Osteoblast (primary cell): ENCODE data around the gene LCN9. TPM values are rescaled to one million over a fixed set of nuclear protein-coding genes. Genes with fewer than 3 reads are reported as not detected.

ENCODE experiments used
- DNase-seq: peaks from one replicate; pipeline ENCODE4 v3.0.0; 2011; ENCODE audit warnings: low spot score, mixed read lengths; ENCODE audit not compliant: insufficient read length; ENCODE audit errors: missing footprints
- H2AFZ ChIP-seq: 2 replicates; pipeline ENCODE4 v1.6.0; 2011; ENCODE audit warnings: mild to moderate bottlenecking, low read length
- H3K27ac ChIP-seq: 2 replicates; pipeline ENCODE4 v1.5.1; 2011; ENCODE audit warnings: mild to moderate bottlenecking, low read depth, low read length, moderate library complexity
- H3K27me3 ChIP-seq: 2 replicates; pipeline ENCODE4 v1.6.0; 2012; ENCODE audit warnings: mild to moderate bottlenecking, control low read depth, inconsistent platforms, low read length, moderate library complexity; ENCODE audit not compliant: insufficient read depth
- H3K36me3 ChIP-seq: 2 replicates; pipeline ENCODE4 v1.5.1; 2011; ENCODE audit warnings: mild to moderate bottlenecking, low read length, control low read depth, moderate library complexity; ENCODE audit not compliant: insufficient read depth
- H3K4me1 ChIP-seq: 2 replicates; pipeline ENCODE4 v1.5.1; 2011; ENCODE audit warnings: mild to moderate bottlenecking, low read length, control low read depth, moderate library complexity; ENCODE audit not compliant: insufficient read depth
- H3K4me2 ChIP-seq: 2 replicates; pipeline ENCODE4 v1.6.0; 2011; ENCODE audit warnings: mild to moderate bottlenecking, low read length; ENCODE audit not compliant: insufficient read depth
- H3K4me3 ChIP-seq: fragments of 200-600 bp; sonication (generic); 3 replicates; pipeline ENCODE4 v1.5.1; 2012; ENCODE audit warnings: mild to moderate bottlenecking, low read length, inconsistent platforms; ENCODE audit not compliant: insufficient read depth
- H3K79me2 ChIP-seq: 2 replicates; pipeline ENCODE4 v1.6.0; 2012; ENCODE audit warnings: mild to moderate bottlenecking, low read length, control low read depth, inconsistent platforms; ENCODE audit not compliant: insufficient read depth
- H3K9me3 ChIP-seq: 2 replicates; pipeline ENCODE4 v1.5.1; 2011; ENCODE audit warnings: low read depth, low read length, control low read depth
- H4K20me1 ChIP-seq: 2 replicates; pipeline ENCODE4 v1.6.0; 2012; ENCODE audit warnings: mild to moderate bottlenecking, low read length, control low read depth; ENCODE audit not compliant: insufficient read depth
- total RNA-seq: library from RNA; depleted of rRNA; stranded (reverse); fragments of >200 nt; gene quantifications from 2 replicates; pipeline ENCODE4 v1.2.3, GENCODE V29; 2012
- TF ChIP-seq, protein P1 (sequence below): IDR thresholded peaks from 2 replicates; pipeline ENCODE4 v1.5.1; 2011; ENCODE audit warnings: mild to moderate bottlenecking, low read depth, low read length, moderate library complexity; ENCODE audit errors: extremely low read depth

Gene LCN9
- total RNA-seq, 1 donor = not detected

- no peak overlapping the region for H2AFZ ChIP-seq
- H3K27ac ChIP-seq = no peak overlapping the region
- TF ChIP-seq, protein P1, sequence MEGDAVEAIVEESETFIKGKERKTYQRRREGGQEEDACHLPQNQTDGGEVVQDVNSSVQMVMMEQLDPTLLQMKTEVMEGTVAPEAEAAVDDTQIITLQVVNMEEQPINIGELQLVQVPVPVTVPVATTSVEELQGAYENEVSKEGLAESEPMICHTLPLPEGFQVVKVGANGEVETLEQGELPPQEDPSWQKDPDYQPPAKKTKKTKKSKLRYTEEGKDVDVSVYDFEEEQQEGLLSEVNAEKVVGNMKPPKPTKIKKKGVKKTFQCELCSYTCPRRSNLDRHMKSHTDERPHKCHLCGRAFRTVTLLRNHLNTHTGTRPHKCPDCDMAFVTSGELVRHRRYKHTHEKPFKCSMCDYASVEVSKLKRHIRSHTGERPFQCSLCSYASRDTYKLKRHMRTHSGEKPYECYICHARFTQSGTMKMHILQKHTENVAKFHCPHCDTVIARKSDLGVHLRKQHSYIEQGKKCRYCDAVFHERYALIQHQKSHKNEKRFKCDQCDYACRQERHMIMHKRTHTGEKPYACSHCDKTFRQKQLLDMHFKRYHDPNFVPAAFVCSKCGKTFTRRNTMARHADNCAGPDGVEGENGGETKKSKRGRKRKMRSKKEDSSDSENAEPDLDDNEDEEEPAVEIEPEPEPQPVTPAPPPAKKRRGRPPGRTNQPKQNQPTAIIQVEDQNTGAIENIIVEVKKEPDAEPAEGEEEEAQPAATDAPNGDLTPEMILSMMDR = no peak
- no peak overlapping the region for H3K4me2 ChIP-seq
- H3K79me2 ChIP-seq = no peaks in the 10 kb centered on the region
- no peaks in the 10 kb centered on the region for H3K4me1 ChIP-seq
- no peak overlapping the region for H3K4me3 ChIP-seq
- no peaks in the 10 kb centered on the region for H3K36me3 ChIP-seq
- no peaks in the 10 kb centered on the region for H4K20me1 ChIP-seq
- no peak for DNase-seq
- peaks cover 6% of the 10 kb centered on the region for H3K9me3 ChIP-seq
- no peaks in the 10 kb centered on the region for H3K27me3 ChIP-seq
These were observed 15.2 kb upstream of the LCN9 start for GRCh38 chr9:135647884-135648283.

DNA sequence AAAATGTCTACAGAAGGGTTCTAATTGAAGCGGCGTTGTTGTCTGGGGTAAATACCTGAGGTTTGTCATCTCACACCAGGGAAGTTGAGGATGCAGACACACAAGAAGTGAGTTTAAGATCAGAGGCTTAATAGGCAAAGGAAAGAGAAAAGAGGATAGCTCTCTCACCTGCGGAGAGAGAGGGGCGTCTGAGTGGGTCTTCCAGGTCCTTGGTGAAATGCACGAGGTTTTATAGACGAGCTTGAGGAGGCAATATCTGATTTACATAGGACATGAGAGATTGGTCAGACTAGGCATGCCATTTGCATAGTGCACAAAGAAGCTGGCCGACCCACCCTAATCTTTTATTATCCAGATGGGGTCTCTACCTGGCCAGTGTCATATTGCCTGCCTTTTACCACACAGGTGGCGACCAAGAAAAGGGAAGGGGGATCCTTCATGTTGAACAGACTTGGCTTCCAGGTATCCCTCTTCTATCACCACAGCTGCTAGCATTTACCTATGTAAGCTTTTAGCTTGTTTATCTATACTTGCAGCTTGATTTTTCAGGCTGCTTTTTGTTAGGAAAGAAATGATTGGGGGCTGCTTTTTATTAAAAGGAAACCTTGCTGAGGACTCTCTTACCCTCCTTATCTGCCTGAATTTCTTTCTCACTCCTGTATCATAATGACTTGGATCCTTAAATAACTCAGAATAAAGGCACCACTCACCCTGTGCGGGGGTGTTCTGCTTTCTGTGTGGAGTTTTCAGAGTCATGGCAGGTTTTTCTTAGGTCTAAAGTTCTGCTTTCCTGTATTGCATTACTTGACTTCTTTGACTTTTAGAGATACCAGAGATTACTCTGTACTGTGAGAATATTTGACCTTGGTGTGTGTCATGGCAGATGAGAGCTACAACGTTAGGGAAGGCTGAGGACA lies 14.4 kb upstream of the LCN9 start:
- Histone ChIP-seq H4K20me1 (no peaks in the 10 kb centered on the region), H3K4me2 (no peak overlapping the region)
- no peak for DNase-seq

GRCh38 chr9:135649508-135649907 lies 13.6 kb upstream of the LCN9 start:
- DNase-seq = no peak
- Histone ChIP-seq H3K27ac (no peak overlapping the region), H3K4me3 (no peak overlapping the region), H4K20me1 (no peaks in the 10 kb centered on the region), H3K4me2 (no peak overlapping the region), H3K36me3 (no peaks in the 10 kb centered on the region), H3K79me2 (no peaks in the 10 kb centered on the region), H2AFZ (no peak overlapping the region), H3K4me1 (no peaks in the 10 kb centered on the region), H3K27me3 (no peaks in the 10 kb centered on the region), H3K9me3 (peaks cover 4% of the 10 kb centered on the region)
- TF ChIP-seq, protein P1 = no peak

More for the DNA sequence above, 14.4 kb upstream of the LCN9 start:
- Histone ChIP-seq H2AFZ (no peak overlapping the region), H3K27me3 (no peaks in the 10 kb centered on the region), H3K4me3 (no peak overlapping the region), H3K4me1 (no peaks in the 10 kb centered on the region), H3K27ac (no peak overlapping the region), H3K79me2 (no peaks in the 10 kb centered on the region), H3K36me3 (no peaks in the 10 kb centered on the region), H3K9me3 (peaks cover 6% of the 10 kb centered on the region)
- TF ChIP-seq, protein P1 = no peak

- no peak overlapping the region for H3K4me2 ChIP-seq
- no peaks in the 10 kb centered on the region for H3K36me3 ChIP-seq
- DNase-seq = no peak
- no peak overlapping the region for H3K27ac ChIP-seq
- H3K27me3 ChIP-seq = no peaks in the 10 kb centered on the region
- no peaks in the 10 kb centered on the region for H4K20me1 ChIP-seq
- no peak overlapping the region for H3K4me3 ChIP-seq
- peaks cover 4% of the 10 kb centered on the region for H3K9me3 ChIP-seq
- no peaks in the 10 kb centered on the region for H3K4me1 ChIP-seq
- TF ChIP-seq, protein P1 = no peak
- no peaks in the 10 kb centered on the region for H3K79me2 ChIP-seq
- H2AFZ ChIP-seq = no peak overlapping the region
These were observed 12.7 kb upstream of the LCN9 start for GRCh38 chr9:135650408-135650807.
